KBM-7 (cell line): ENCODE results near the gene SLC35D2.

Source experiments
- DNase-seq: peaks from one replicate; pipeline ENCODE4 v3.0.0-alpha.2; 2015
- in situ Hi-C: fragments of 300-500 bp; cut with MboI; formaldehyde crosslinking; loops from 2 replicates; pipeline ENCODE4 v1.14.3; 2020; ENCODE audit warnings: low sequenced_read_pairs, low pct_unique_long_range_greater_than_20kb, mixed read lengths

Gene SLC35D2

DNA sequence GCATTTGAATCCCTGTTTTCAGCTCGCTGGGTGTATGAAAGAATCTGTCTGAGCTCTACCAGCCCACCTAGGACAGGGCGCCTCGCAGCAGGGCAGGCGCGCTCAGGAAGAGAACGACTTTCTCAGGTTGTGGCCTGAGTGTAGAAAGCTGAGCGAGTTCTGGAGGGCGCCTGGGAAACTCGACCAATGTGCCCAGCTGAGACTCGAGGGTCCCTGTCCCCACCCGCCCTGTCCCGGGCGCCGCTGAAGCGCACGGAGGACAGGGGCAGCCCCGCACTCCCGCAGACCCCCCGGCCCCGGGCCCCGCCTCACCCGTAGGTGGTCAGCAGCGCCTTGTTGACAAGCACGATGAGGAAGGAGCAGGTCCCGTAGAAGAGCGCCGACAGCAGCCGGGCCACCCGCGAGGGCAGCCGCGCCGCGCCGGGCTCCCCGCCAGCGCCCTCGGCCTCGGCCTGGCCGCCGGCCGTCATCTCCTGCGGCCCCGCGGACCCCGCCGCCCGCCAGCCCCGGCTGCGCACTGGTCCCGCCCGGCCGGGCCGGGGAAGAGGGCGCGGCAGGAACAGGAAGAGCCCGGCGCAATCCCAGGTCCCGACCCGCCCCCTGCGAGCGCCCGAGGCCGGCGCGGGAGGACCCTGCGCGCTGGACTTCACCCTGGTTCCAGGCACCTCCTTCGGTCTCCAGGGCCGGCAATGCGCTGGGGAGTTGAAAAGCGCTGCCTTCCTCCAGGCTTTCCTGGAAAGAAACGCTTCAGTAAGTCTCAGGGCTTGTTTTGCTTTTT, at the start of gene SLC35D2:
TSS of gene SLC35D2 (minus strand) at position 547 of the 778 bp plus-strand sequence. CDS start at position 470, 77 bp downstream.
- in situ Hi-C loops: no loop called here
- DNase-seq: peak; percentile 41

DNA sequence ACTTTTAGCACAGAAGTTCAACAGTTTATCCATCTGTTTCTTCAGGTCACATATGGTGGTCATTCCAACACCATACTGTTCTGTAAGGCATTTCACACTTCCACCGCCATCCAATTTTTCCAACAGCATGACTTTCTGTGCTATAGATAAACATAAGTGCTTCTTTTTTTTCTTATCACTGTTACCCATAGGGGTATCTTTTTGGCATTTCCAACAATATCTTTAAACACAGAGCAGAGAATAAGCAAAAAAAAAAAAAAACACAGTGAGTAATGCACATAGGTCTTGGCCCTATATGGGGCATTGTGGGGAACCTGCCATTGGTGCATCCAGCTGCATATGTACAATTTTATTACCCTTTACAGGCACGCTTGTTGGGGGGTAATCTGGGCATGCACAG, 46.9 kb upstream of the SLC35D2 start:
- in situ Hi-C loops: loop anchor here (25.0 kb wide), 1 partner anchor 207 kb away; no protein-coding TSS in a partner anchor
- DNase-seq: no peak

DNA sequence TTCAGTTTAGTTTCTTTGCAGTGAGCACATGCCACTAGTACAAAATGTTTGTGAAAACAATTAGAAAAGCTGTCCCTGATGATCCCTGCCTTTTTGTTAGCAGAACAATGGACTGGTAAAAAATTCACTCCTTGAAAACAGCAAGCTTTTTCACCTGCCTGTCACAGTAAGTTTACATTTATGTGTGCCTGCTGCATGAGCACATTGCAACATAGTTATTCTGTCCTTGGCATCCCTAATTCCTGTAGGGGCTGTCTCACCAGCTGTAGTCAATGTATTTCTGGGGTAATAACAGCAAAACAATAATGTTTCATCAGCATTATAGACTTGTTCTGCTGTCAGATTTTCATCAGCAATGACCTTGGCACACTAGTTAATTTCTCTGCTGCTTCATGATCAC, 46.2 kb upstream of the SLC35D2 start:
- DNase-seq: no peak
- in situ Hi-C loops: loop anchor here (25.0 kb wide), 1 partner anchor 208 kb away; no protein-coding TSS in a partner anchor

DNA sequence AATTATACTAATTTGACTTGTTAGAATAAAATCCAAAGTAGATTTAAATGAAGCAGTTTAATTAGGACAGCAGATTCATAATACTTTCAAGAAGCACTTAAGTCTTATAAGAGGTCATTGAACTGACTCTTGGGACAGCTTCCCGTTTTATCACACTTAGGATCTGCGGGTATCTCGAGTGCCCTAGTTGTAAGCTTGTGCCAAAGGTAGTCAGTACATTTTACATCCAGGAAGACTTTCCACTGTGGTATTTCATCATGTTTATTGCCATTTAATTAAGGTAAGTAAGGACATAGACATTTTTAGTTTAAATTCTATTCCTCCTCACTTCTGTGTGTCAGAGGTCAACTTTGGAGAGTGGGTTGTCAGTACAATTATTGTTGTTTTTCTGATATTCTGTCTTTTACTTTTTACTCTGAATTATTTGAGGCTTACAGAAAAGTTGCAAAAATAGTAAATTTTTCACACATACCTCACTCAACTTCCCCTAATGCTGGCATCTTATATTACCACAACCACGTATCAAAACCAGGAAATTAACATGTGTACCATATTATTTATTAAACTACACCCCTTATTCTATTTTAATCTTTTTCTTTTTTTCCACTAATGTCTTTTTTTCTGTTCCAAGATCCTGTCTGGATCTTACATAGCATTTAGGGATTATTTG, 42.1 kb upstream of the SLC35D2 start:
- in situ Hi-C loops: loop anchor here (25.0 kb wide), 1 partner anchor 212 kb away; no protein-coding TSS in a partner anchor

DNA sequence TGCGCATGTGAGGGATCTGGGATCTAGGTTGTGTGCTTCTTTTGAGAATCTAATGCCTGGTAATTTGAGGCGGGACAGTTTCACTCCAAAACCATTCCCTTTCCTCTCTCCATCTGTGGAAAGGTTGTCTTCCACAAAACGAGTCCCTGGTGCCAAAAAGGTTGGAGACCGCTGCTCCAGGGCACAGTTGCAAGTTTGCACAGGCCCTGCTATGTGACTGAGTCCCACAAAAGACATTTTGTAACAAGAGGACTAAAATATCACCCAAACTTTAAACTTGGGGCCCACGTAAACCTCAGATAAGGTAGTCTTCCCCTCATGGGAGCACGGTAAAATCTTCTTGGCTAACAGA, 40.5 kb upstream of the SLC35D2 start:
- in situ Hi-C loops: no loop called here
- DNase-seq: no peak

More for the DNA sequence above, 42.1 kb upstream of the SLC35D2 start:
- DNase-seq: no peak

GRCh38 chr9:96423322-96423984, 39.9 kb upstream of the SLC35D2 start:
- in situ Hi-C loops: no loop called here
- no peak for DNase-seq

DNA sequence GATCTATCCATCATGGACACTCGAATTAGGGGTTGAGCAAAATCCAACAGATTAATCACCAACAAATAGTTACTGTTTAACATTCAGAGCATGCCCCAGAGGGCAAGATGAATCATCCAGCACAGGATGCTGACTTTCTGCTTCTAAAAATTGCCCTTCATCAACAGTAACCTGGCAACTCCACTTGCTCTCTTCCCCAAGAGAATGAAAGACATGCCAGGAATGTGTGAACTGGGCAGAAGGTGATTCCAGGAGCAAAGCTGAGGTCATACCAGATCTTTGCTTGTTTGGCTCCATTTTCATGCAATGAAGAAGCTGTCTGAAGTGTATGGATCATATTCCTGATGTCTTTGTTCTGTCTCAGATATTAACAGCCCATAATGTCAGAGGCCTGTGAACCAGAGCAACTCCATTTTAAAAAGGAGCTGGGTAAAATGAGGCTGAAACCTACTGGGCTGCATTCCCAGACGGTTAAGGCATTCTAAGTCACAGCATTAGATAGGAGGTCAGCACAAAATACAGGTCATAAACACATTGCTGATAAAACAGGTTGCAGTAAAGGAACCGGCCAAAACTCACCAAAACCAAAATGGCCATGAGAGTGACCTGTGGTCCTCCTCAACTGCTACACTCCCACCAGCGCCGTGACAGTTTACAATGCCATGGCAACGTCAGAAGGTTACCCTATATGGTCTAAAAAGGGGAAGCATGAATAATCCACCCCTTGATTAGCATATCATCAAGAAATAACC, 37.1 kb upstream of the SLC35D2 start:
- peak; percentile 60 for DNase-seq
- in situ Hi-C loops: no loop called here

GRCh38 chr9:96419691-96419969, 36.1 kb upstream of the SLC35D2 start:
- in situ Hi-C loops: no loop called here
- DNase-seq: no peak

DNA sequence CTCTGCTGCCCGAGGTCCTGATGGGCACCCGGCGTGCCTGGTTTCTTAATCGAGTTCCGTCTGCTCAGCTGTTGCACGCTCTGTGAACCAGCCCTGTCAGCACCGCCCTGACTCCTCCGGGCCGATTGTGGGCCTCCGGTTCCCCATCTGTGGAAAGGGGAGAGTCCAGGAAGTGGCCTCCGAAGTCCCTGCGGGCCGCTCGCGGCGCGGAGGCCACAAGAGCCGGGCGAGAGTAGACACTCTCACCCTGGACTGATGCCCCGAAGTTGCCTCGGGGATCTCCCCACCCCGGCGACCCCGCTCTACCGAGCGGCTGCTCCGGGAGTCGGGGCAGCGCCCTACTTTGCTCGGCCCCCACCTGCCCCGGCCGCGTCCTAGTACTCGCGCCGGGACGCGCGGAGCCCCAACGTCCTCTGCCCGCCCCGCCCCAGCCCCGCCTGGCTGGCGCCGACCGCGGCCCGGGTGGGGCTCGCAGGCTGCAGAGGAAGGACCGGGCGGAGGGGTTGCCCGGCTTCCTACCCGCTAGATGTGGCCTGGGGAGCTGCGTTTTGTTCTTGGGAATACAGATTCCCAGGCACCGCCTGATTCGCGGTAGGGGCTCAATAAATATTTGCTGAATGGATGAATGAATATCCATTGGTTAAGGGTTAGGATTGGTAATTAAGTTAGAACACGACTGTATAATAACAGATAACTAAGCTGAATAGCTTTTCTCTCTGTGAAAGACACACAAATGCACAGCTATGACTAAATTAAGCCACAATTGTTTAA, 35.6 kb upstream of the SLC35D2 start:
- in situ Hi-C loops: no loop called here
- peak; percentile 85 for DNase-seq

GRCh38 chr9:96418083-96418919, 34.8 kb upstream of the SLC35D2 start, which contains the start of gene ZNF367:
Gene ZNF367, minus strand, starts transcription at chr9:96418370. Its CDS starts 338 bp downstream, at chr9:96418032.
- in situ Hi-C loops: no loop called here
- peak; percentile 98 for DNase-seq

- in situ Hi-C loops: no loop called here
- no peak for DNase-seq
Measured at GRCh38 chr9:96417661-96418082, 34.2 kb upstream of the SLC35D2 start.

GRCh38 chr9:96417051-96417586, 33.6 kb upstream of the SLC35D2 start:
- in situ Hi-C loops: no loop called here
- DNase-seq: peak; percentile 82

- peak; percentile 90 for DNase-seq
- in situ Hi-C loops: no loop called here
Measured at GRCh38 chr9:96413302-96414221, 30.1 kb upstream of the SLC35D2 start.

GRCh38 chr9:96412174-96412913, 28.8 kb upstream of the SLC35D2 start:
- in situ Hi-C loops: no loop called here

DNA sequence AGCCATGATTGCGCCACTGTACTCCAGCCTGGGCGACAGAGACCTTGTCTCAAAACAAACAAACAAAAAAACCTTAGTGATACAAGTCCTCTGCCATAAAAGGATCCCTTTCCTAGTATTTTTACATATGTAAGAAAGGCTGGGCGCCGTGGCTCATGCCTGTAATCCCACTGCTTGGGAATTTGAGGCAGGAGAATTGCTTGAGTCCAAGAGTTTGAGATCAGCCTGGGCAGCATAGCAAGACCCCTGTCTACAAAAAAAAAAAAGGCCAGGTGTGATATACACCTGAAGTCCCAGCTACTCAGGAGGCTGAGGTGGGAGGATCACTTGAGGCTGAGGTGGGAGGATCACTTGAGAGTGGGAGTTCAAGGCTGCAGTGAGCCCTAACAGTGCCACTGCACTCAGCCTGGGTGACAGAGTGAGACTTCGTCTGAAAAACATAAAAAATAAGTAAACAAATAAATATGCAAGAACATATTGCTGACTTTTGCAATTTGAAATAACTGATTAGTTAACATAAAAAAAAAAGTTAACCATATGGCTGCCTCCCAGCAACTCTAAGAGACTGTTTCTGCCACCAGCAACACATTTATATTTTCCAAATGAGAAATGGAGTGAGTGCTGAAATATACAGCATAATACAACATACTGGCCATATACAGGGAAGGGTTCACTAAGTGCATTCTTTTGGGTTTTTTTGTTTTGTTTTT, 27.8 kb upstream of the SLC35D2 start:
- in situ Hi-C loops: no loop called here
- DNase-seq: no peak

More at GRCh38 chr9:96412174-96412913, 28.8 kb upstream of the SLC35D2 start:
- DNase-seq: no peak
